BJ (cell line): ENCODE measurements around the gene C22orf23. TPM values are rescaled to one million over a fixed set of nuclear protein-coding genes. Genes with fewer than 3 reads are reported as not detected.

Experiments used
- CTCF ChIA-PET: fragments of 350-600 bp; formaldehyde crosslinking; extraction: SDS; loops from one replicate; lab custom pipeline; 2021; ENCODE audit warnings: antibody characterized with exemption, inconsistent platforms; lab: Yijun Ruan, JAX
- POLR2A ChIA-PET: fragments of 300-600 bp; sonication (Branson Sonifier 250); formaldehyde crosslinking; extraction: SDS; loops from one replicate; lab custom pipeline; 2021; ENCODE audit warnings: antibody characterized with exemption; lab: Charles Lee
- DNase-seq: peaks from one replicate; pipeline ENCODE4 v3.0.0-alpha.2; 2011; ENCODE audit warnings: low read depth
- H3K27me3 ChIP-seq: 2 replicates; pipeline ENCODE4 v1.6.0; 2011; ENCODE audit warnings: low read length; ENCODE audit not compliant: control insufficient read depth, insufficient read depth
- H3K36me3 ChIP-seq: 2 replicates; pipeline ENCODE4 v1.5.1; 2011; ENCODE audit warnings: low read length; ENCODE audit not compliant: control insufficient read depth, insufficient read depth
- H3K4me3 ChIP-seq: 2 replicates; pipeline ENCODE4 v1.5.1; 2011; ENCODE audit warnings: low read depth, mild to moderate bottlenecking, control low read depth, low read length
- CTCF ChIP-seq: IDR thresholded peaks from 2 replicates; pipeline ENCODE4 v1.5.1; 2011; ENCODE audit warnings: low read depth, mild to moderate bottlenecking, control low read depth, inconsistent platforms, low read length, moderate library complexity; ENCODE audit not compliant: insufficient read depth
- polyA plus RNA-seq: library from polyadenylated mRNA; depleted of rRNA; stranded (reverse); fragments of >200 nt; gene quantifications from 2 replicates; pipeline ENCODE4 v1.2.3, GENCODE V29; 2011

The C22orf23 gene
- polyA plus RNA-seq, 1 experiment: 0.38 TPM

- TF ChIP-seq CTCF: no peak
- Histone ChIP-seq H3K4me3 (no peak overlapping the region), H3K36me3 (peaks cover 41% of the 10 kb centered on the region), H3K27me3 (no peaks in the 10 kb centered on the region)
- CTCF ChIA-PET: no interaction called here
- POLR2A ChIA-PET: no interaction called here
- DNase-seq: no peak
Observed at GRCh38 chr22:37923927-37924326, 29.5 kb downstream of the C22orf23 start.

GRCh38 chr22:37922191-37922590 is 31.2 kb downstream of the C22orf23 start:
- TF ChIP-seq CTCF: no peak
- ChIA-PET CTCF (no interaction called here), POLR2A (no interaction called here)

GRCh38 chr22:37920126-37920525 is 33.3 kb downstream of the C22orf23 start:
- Histone ChIP-seq H3K27me3 (no peaks in the 10 kb centered on the region), H3K4me3 (no peak overlapping the region), H3K36me3 (peaks cover 44% of the 10 kb centered on the region)
- DNase-seq: no peak
- ChIA-PET POLR2A (no interaction called here), CTCF (interaction anchor here (0.7 to 1.3 kb wide), 2 partner anchors 14 to 46 kb away, joined by 3 to 4 read pairs; partner anchors contain the start of gene MICALL1)
- TF ChIP-seq CTCF: no peak

More at GRCh38 chr22:37922191-37922590, 31.2 kb downstream of the C22orf23 start:
- no peak for DNase-seq
- no peak overlapping the region for H3K4me3 ChIP-seq
- H3K27me3 ChIP-seq: no peaks in the 10 kb centered on the region
- peaks cover 46% of the 10 kb centered on the region for H3K36me3 ChIP-seq

GRCh38 chr22:37918580-37919270 is 34.7 kb downstream of the C22orf23 start:
- no peak for TF ChIP-seq CTCF
- DNase-seq: no peak
- Histone ChIP-seq H3K4me3 (no peak overlapping the region), H3K36me3 (peaks cover 33% of the 10 kb centered on the region), H3K27me3 (no peaks in the 10 kb centered on the region)
- ChIA-PET POLR2A (interaction anchor here (0.5 kb wide), 1 partner anchor 55 kb away, joined by 4 read pairs; no protein-coding TSS in a partner anchor), CTCF (interaction anchor here (0.9 to 1.3 kb wide), 3 partner anchors 9 to 15 kb away, joined by 3 to 4 read pairs (median 4); partner anchors contain the start of gene MICALL1)

- ChIA-PET POLR2A (no interaction called here), CTCF (interaction anchor here (0.9 to 1.3 kb wide), 4 partner anchors 8 to 16 kb away, joined by 3 to 4 read pairs (median 4); partner anchors contain the start of gene MICALL1)
- no peak for DNase-seq
- H3K4me3 ChIP-seq: no peak overlapping the region
- peaks cover 36% of the 10 kb centered on the region for H3K36me3 ChIP-seq
- no peak for TF ChIP-seq CTCF
- no peaks in the 10 kb centered on the region for H3K27me3 ChIP-seq
Observed at GRCh38 chr22:37917874-37918548, 35.4 kb downstream of the C22orf23 start.
